ENCODE measurements around the gene FMO3. TPM values are rescaled to one million over a fixed set of nuclear protein-coding genes. Genes with fewer than 3 reads are reported as not detected.

The FMO3 gene
- not detected in 2 replicates for total RNA-seq (2014; rRNA removed; shearing (Covaris generic))
- not detected in 2 replicates for polyA plus RNA-seq (2014; cell fraction: nucleus; rRNA removed)

- no peak for DNase-seq (ENCODE audit: extremely low read depth, low read depth)
Observed at GRCh38 chr1:171090604-171091003, at the start of gene FMO3. Gene FMO3 (plus strand): TSS chr1:171090905. CDS start chr1:171092659, 1,754 bp downstream.

- no peak for DNase-seq (ENCODE audit: extremely low read depth, low read depth)
Observed at GRCh38 chr1:171048014-171048413, 42.7 kb upstream of the FMO3 start.

GRCh38 chr1:171052977-171053376 lies 37.7 kb upstream of the FMO3 start:
- DNase-seq (ENCODE audit: extremely low read depth, low read depth), result no peak

- DNase-seq (ENCODE audit: extremely low read depth, low read depth), result no peak
Observed at GRCh38 chr1:171055966-171056643, 34.6 kb upstream of the FMO3 start.

GRCh38 chr1:171061425-171062143 lies 29.1 kb upstream of the FMO3 start:
- no peak for DNase-seq (ENCODE audit: extremely low read depth, low read depth)

GRCh38 chr1:171062902-171063301 lies 27.8 kb upstream of the FMO3 start:
- DNase-seq (ENCODE audit: extremely low read depth, low read depth), result no peak

- DNase-seq (ENCODE audit: extremely low read depth, low read depth), result no peak
Observed at GRCh38 chr1:171075041-171075440, 15.7 kb upstream of the FMO3 start.

- DNase-seq (ENCODE audit: extremely low read depth, low read depth), result no peak
Observed at GRCh38 chr1:171081314-171081753, 9.4 kb upstream of the FMO3 start.

GRCh38 chr1:171081763-171082201 lies 8.9 kb upstream of the FMO3 start:
- no peak for DNase-seq (ENCODE audit: extremely low read depth, low read depth)

- no peak for DNase-seq (ENCODE audit: extremely low read depth, low read depth)
Observed at GRCh38 chr1:171082606-171083005, 8.1 kb upstream of the FMO3 start.

- no peak for DNase-seq (ENCODE audit: extremely low read depth, low read depth)
Observed at GRCh38 chr1:171083222-171083621, 7.5 kb upstream of the FMO3 start.

GRCh38 chr1:171084091-171084490 lies 6.6 kb upstream of the FMO3 start:
- DNase-seq (ENCODE audit: extremely low read depth, low read depth), result no peak

- DNase-seq (ENCODE audit: extremely low read depth, low read depth), result no peak
Observed at GRCh38 chr1:171084870-171085269, 5.8 kb upstream of the FMO3 start.

GRCh38 chr1:171087896-171088295 lies 2.8 kb upstream of the FMO3 start:
- DNase-seq (ENCODE audit: extremely low read depth, low read depth), result no peak

GRCh38 chr1:171103862-171104261 lies 13.2 kb downstream of the FMO3 start:
- no peak for DNase-seq (ENCODE audit: extremely low read depth, low read depth)

- no peak for DNase-seq (ENCODE audit: extremely low read depth, low read depth)
Observed at GRCh38 chr1:171107262-171107940, 16.7 kb downstream of the FMO3 start.

GRCh38 chr1:171107969-171108368 lies 17.3 kb downstream of the FMO3 start:
- DNase-seq (ENCODE audit: extremely low read depth, low read depth), result no peak

- DNase-seq (ENCODE audit: extremely low read depth, low read depth), result no peak
Observed at GRCh38 chr1:171109966-171110365, 19.3 kb downstream of the FMO3 start.

- DNase-seq (ENCODE audit: extremely low read depth, low read depth), result no peak
Observed at GRCh38 chr1:171110621-171111326, 20.1 kb downstream of the FMO3 start.

GRCh38 chr1:171112119-171112518 lies 21.4 kb downstream of the FMO3 start:
- DNase-seq (ENCODE audit: extremely low read depth, low read depth), result no peak

GRCh38 chr1:171113382-171113781 lies 22.7 kb downstream of the FMO3 start:
- no peak for DNase-seq (ENCODE audit: extremely low read depth, low read depth)
